HG02840 (cell line): Measurements from ENCODE around the gene ZP2.
"Not testable (repeated sequence)": the region's sequence is repeated elsewhere in the genome, so short reads cannot be mapped to it uniquely, and the experiment has no call there.

Experiments
- ATAC-seq: cut with Tn5 transposase; IDR thresholded peaks from one replicate; pipeline ENCODE4 v1.9.1; 2021; ENCODE audit warnings: mild to moderate bottlenecking, moderate library complexity, moderate number of reproducible peaks; ENCODE audit not compliant: unreplicated experiment, low FRiP score

The ZP2 gene

GRCh38 chr16:21179126-21179982 lies 32.0 kb downstream of the ZP2 start:
- no peak for ATAC-seq

GRCh38 chr16:21175397-21175796 lies 36.0 kb downstream of the ZP2 start:
- ATAC-seq: no peak

- ATAC-seq: no peak
Measured at GRCh38 chr16:21172650-21173049, 38.7 kb downstream of the ZP2 start.

- not testable (repeated sequence) for ATAC-seq
Measured at GRCh38 chr16:21170116-21170515, 41.3 kb downstream of the ZP2 start.

GRCh38 chr16:21169249-21169981 lies 42.0 kb downstream of the ZP2 start:
- ATAC-seq: no peak

GRCh38 chr16:21167929-21168602 lies 43.3 kb downstream of the ZP2 start:
- ATAC-seq: no peak

- no peak for ATAC-seq
Measured at GRCh38 chr16:21167360-21167759, 44.0 kb downstream of the ZP2 start.

- no peak for ATAC-seq
Measured at GRCh38 chr16:21166561-21166961, 44.8 kb downstream of the ZP2 start.

GRCh38 chr16:21164521-21165168 lies 46.7 kb downstream of the ZP2 start:
- no peak for ATAC-seq

- no peak for ATAC-seq
Measured at GRCh38 chr16:21163576-21163975, 47.8 kb downstream of the ZP2 start.

- no peak for ATAC-seq
Measured at GRCh38 chr16:21162661-21163151, 48.7 kb downstream of the ZP2 start.

GRCh38 chr16:21161211-21161610 lies 50.2 kb downstream of the ZP2 start:
- ATAC-seq: no peak

GRCh38 chr16:21160276-21160675 lies 51.1 kb downstream of the ZP2 start:
- no peak for ATAC-seq

GRCh38 chr16:21159281-21159951 lies 52.0 kb downstream of the ZP2 start:
- no peak for ATAC-seq

- peak; percentile 76 for ATAC-seq
Measured at GRCh38 chr16:21158208-21159110, 52.9 kb downstream of the ZP2 start, which contains the start of gene LDAF1. LDAF1 (plus strand) TSS chr16:21158674; CDS start chr16:21161183, 2,509 bp downstream.

GRCh38 chr16:21157632-21158031 lies 53.7 kb downstream of the ZP2 start:
- no peak for ATAC-seq

- ATAC-seq: no peak
Measured at GRCh38 chr16:21156767-21157467, 54.5 kb downstream of the ZP2 start.

GRCh38 chr16:21156011-21156410 lies 55.4 kb downstream of the ZP2 start:
- not testable (repeated sequence) for ATAC-seq
